ENCODE measurements around the gene IL10.
"Not testable (repeated sequence)": the region's sequence is repeated elsewhere in the genome, so short reads cannot be mapped to it uniquely, and the experiment has no call there.

Gene IL10

DNA sequence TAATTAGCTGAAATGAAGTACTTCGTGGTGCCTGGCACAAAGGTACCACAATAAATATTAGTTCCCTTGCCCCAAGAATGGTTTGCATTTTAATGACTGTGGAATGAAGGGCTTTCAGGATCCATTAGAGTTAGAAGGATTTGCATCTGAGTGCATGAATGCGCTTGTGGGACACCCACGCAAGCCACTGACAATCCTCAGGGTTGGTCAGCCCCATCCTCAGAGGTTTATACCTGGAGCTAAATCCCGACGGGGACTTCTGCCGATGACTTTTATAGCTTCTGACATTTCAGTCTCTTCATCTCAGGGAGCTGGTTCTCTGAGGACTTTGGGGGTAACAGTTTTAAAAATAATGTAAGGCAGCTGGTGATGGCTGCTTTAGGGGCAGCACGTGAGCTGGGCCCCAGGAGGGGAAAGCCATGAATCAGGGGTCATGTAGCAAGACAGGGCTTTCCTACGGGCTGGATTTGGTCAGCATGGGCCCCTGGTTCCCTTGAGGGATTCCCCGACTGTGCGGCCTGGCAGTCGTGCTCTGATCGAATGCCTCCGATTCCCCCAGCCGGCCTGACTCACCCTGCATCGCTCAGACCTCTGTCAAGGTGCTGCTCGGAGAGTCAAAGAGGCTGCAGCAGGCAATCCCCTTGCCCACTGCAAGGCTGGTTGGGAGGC, 20.8 kb upstream of the IL10 start:
- DNase-seq, result no peak

DNA sequence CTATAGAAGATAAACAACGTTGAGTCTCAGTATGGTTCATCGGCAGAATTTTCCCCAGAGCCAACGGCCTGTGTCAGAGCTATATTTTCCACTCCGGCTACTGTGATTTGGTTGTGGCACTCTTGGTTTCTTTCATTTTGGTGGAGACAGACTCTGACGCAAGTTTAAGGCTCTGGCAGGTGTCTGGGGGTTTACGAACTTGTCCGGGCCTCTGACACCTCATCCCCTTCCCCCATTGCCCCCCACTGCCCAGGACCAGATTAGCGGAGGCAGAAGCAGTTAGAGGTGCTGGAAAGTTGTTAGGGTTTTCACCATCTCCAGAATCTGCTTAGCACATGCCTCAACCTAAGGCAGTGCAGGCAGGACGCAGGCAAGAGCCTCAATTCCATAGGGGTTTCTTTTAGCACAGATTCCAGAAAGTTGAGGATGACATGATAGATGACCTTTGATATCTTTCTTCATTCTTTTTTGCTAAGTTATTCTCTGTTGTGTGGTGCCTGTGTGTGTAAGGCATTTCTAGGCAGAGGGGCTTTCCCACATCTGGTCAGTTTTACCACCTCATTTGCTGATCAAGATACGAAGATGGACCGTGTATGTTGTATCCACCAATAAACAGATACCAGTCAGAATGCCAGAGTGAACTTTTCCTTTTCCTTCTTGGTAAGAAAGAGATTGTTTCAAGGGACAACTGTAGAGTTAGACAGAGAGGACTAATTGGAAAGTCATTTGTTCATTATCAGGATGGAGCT, 18.4 kb upstream of the IL10 start:
- DNase-seq, result no peak

DNA sequence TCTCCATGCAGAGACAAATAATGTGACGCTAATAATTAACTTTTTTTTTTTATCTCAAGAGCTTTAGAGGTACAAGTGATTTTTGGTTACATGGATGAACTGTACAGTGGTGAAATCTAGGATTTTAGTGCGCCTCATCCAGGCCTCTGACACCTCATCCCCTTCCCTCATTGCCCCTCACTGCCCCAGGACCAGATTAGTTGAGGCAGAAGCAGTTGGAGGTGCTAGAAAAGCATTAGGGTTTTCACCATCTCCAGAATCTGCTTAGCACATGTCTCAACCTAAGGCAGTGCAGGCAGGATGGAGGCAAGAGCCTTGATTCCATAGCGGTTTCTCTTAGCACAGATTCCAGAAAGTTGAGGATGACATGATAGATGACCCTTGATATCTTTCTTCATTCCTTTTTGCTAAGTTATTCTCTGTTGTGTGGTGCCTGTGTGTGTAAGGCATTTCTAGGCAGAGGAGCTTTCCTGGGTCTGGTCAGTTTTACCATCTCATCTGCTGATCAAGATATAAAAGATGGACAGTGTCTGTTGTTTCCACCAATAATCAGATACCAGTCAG, 16.3 kb upstream of the IL10 start:
- no peak for DNase-seq

DNA sequence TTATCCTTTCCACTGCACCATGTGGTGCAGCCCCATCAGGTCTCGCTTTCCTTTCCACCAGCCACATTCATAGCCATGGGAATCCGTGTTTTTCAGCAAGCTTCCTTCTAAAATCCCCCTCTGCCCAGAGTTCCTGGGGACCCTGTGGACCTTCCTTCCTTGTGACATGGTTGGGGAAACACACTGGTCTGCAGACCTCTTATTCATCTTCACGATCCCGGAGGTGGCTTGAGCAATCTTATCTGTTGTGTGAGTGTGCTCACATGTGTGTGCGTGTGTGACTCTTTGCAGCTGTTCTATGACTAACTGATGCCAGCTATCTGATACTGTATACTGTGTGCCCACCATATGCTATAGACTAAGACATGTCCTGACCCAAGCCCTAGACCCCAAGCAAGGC, 15.6 kb upstream of the IL10 start:
- DNase-seq, result no peak

DNA sequence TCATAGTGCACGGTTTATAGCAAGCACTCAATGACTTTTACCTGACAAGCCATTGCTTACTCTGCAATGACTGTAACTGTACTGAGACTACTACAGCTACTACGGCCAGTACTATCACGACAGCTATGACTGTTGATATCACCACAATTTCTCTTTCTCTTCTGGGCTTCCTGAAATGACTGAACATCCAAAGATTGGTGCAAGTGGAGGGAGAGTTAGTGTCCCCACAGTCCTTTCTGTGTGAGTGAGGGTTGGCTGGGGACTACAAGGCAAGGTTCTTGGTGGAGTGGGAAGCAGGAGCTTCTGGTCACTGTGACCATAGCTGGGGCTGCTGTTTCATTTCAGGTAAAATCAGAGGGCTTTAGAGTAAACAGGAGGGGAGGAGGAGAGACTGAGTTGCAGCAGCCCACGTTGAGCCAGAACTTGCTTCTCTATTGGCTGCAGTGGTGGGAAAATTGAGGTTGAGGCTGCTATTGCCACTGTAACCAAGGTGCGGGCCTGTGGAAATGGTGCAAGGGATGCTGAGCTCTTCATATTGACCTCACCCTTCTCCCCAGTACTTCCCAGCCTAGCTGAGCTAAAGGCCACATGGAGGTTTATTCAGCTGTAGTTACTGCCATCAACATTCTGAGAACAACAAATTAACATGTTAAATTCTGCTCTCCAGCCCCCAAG, 14.1 kb upstream of the IL10 start:
- no peak for DNase-seq

DNA sequence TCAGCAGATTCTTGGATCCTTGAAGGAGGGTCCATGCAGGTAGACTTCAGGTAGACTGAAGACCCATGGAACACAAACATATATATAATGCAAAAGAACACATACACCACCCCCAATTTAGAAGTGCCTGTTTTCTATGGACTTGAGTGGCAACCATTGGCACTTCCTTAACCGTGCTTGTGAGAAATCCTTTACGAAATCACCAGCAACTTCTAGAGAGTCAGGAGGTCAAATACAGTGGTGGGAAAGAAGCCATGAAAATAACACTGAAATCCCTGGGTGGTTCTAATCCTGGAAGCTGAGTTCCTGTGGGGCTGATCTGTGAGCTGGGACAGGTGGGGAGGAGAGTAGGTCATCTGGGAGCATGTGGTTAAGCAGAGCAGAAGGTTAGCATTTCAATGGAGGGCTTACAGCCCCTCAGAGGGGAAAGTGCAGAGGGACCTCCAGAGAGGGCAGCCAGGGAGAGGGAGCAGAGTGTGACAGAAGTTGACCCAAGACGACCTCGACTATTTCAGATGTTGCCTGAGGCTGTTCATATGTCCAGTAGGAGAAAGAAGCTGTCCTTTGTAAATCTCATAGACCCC, 13.0 kb upstream of the IL10 start:
- DNase-seq, result no peak

DNA sequence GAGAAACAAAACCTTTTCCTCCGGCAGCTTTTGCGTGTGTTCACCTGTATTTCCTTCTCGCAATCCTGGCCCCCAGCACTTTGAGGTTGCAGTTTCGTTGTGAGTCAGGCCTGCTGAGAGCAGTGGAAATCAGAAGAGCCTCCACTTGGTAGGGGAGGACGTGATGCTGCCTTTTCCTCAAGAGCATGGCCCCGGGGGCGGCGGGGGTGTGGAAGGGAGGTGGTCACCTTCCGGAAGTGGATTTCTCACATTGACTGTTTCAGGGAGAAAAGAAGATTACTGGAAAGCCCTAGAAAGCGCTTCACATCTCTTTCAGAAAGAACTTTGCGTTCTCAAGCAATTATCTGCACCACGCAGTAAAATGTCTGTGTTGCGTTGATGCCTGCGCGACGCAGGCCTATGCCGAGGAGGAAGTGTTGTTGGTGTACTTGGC, 12.2 kb upstream of the IL10 start:
- DNase-seq, result no peak

DNA sequence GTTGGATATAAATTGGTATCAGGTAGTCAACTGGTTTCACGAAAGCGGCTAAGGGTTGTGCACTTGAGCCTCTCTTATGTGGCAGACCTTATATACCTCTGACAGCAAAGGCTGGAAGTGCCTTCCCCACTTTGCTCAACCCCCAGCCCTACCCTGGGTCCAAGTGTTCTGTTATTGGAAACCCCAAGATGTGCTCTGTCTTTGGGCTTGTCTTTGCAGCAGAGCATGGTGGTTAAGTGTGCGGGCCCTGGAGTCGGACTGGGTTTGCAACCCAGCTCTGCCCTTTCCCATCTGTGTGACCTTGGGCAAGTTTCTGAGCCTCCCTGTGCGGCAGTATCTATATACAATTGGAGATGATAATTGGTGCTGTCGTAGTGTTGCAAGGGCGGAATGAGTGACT, 11.2 kb upstream of the IL10 start:
- no peak for DNase-seq

DNA sequence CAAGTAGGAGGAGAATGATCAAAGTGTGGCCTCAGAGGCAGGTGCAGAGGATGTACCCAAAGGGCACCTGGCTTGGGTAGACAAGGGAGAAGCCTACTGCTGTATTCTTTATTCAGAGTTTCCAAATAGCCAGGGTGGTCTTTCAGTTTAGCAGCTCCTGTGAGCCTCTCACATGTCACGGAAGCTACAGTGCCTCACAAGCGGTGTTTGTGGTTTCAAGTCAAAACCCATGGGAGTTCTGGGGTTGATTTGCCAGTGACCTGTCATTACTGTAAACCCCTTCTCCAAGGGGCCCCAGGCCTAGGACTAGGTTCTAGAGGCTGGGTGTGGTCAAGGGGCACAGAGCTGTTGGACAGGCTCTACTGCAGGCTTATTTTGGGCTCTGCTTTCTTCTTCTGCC, 10.2 kb upstream of the IL10 start:
- DNase-seq, result no peak

DNA sequence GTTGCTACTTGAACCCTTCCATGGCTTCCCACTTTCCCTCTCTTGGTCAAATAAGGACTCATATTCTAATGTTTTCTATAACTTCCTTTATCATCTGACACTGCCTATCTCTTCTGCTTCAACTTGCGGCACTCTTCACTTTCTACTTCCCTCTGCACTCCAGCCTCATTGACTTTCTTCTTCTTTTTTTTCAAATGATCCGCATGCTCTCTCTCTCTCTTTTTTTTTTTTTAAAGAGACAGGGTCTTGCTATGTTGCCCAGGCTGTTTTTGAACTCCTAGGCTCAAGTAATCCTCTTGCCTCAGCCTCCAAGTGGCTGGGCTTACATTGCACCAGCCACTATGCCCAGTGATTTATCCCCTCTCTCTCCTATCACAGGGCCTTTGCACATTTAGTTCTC, 7.3 kb upstream of the IL10 start:
- DNase-seq, result no peak

DNA sequence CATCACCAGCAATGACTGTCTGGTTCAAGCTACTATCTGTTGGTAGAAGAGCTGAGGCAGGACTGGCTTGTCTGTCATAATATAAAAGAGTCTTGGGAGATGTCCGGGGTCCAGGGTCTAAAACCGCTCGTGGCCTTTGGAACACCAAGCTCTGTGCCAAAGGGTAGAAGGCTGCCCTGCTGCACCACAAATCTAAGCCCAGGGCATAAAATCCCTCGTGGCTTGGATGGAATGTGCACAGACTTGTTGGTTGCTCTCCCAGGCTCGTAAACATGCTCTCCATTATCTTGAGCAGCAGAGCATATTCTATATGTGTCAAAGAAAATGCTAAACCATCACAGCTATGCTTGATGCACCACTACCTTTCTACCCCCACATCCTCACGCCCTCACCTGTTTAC, 6.6 kb upstream of the IL10 start:
- not testable (repeated sequence) for DNase-seq

DNA sequence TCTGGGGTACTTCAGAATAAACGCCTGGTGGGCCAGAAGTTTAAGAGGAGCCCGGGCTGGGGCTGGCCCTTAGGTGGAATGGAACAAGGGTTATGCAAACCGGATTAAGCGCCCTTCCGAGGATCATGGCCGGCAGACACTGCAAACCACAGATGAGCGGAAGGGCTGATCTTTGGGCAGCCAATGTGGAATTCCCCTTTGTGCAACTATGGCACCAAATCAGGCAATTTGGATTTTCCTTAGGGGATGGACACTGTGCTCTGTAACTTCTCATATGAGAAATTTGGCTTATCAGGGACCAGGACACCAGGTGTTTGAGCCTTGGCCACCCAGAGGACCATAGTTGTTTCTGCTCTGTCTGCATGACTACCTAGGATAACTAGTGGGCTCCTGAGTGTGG, 5.7 kb upstream of the IL10 start:
- no peak for DNase-seq

DNA sequence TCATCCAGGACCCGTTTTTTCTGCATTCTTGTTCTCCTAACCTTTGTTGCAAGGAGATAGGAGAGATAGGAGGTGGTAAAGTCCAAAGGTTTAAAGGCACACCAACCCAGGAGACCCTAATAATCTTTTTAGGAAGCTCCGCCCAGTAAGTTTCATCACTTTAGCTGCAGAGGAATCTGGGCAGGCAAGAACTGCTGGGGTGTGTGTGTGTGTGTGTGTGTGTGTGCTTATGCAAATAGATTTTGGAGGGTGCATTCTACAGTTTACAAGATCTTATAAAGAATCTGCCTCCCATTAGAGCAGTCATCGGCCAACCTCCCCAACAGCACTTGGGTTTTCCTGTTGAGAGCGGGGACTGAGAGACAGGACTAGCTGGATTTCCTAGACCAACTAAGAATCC, 3.9 kb upstream of the IL10 start:
- DNase-seq, result no peak

DNA sequence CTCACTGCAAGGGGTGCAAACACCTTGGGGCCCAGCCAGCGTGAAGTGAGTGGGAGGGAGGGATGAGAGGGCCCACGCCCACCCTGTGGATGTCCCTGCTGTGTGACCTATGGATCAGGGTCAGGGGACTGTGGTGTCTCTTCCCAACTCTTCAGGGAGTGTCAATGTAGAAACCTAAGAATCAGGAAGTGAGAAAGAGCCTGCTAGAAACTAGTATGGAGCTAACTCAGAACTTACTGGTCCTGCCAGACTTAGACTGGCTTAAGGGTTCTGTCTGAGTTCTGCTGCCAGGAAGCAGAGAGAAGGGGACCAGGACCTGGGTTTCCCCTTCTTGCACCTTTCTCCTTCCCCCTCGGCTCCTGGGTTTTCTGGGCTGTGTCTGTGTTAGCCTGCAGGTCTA, 1.8 kb upstream of the IL10 start:
- DNase-seq, result no peak

DNA sequence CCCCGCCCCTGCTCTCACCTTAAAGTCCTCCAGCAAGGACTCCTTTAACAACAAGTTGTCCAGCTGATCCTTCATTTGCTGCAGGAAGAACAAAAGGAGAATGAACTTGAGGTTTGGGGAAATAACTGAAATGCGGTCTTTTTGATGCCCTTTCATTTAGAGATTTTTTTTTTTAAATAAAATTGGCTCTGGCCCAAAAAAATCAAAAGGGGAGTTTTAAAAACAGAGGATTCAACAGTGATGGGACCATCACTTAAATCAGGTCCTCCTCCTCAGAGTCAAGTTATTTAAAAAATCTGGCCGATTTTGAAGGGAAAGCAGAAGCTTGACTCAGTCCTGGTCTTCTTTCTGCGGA, 979 bp downstream of the IL10 start:
- DNase-seq, result no peak

DNA sequence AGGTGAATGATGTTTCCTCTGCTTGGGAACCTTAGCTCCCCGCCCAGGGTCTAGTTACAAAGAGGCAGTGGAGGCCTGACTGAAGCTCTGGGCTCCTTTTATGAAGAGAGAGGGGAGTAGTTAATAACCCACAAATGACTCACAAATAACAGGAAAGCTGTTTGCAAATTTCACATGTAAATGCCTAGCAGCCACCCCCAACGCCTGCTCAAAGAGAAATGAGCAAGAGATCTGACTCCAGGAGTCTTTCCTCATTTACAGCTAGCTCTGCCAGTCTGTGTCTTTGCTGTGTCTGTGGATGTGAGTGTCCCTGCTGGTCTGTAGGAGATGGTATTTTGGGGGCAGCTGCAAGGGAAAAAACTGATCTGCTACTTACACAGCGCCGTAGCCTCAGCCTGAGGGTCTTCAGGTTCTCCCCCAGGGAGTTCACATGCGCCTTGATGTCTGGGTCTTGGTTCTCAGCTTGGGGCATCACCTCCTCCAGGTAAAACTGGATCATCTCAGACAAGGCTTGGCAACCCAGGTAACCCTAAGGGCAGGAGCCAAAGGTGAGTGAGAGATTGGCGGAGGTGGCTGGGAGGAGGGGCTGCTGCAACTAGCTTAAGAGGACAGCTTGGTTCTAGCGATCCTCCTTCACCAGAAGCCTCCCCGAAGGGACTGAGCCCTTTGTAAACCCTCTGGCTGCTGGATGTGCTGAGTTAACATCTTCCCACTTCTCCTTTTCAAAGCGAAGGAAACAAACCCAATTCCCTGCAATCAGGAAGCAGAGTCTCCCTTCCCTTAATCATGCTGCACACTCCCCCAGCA, 1.6 kb downstream of the IL10 start, which contains the start of gene IL19:
IL19 (plus strand) TSS at position 243 of the 807 bp plus-strand sequence. CDS start 65,890 bp downstream, outside the sequence.
- peak; percentile 75 for DNase-seq

DNA sequence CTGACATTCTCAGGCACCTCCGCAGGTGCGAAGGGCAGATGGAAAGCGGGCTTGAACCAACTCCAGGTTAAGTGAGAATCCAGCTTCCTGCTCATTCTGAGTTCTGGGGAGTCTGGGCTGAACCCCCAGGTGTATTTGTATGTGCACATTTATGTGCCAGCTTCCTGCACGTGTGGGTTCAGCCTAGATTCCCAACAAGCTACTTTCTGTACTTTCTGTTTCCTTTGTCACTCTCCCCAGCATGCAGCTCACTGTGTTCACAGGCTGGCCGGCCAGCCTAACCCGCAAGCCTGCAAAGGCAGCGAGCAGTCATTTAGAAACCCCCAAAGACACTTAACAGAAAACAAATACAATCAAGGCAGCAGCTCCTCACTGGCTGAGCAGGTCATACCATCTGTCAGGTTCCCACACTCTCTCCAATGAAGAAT, 3.0 kb downstream of the IL10 start:
- no peak for DNase-seq

DNA sequence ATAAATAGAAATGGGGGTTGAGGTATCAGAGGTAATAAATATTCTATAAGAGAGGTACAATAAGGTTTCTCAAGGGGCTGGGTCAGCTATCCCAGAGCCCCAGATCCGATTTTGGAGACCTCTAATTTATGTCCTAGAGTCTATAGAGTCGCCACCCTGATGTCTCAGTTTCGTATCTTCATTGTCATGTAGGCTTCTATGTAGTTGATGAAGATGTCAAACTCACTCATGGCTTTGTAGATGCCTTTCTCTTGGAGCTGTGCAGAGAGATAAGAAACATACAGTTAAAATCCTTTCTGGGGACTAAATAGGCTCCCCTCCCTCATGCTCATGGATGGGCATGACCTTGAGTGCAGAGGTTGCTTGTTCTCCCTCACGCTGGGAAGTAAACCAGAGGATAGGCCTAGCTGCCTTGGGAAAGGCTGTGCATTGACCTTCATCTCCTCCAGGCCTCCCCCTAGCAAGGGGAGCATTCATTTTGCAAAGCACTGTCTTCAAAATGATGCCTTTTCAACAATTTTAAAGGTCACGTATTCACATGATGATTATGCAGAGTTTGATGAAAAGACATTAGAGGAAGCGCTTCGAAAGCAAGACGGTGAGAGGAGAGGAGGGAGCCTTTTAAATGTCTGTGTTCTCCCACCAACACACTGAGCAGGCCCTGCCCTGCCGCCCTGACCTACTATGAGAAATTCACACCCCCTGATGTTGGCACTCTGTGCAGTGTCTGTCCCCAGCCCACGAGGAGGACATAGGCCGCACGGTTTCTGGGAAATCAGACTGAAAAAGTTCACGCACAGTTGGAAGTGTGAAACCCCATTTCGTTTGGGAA, 3.6 kb downstream of the IL10 start:
- DNase-seq, result no peak

DNA sequence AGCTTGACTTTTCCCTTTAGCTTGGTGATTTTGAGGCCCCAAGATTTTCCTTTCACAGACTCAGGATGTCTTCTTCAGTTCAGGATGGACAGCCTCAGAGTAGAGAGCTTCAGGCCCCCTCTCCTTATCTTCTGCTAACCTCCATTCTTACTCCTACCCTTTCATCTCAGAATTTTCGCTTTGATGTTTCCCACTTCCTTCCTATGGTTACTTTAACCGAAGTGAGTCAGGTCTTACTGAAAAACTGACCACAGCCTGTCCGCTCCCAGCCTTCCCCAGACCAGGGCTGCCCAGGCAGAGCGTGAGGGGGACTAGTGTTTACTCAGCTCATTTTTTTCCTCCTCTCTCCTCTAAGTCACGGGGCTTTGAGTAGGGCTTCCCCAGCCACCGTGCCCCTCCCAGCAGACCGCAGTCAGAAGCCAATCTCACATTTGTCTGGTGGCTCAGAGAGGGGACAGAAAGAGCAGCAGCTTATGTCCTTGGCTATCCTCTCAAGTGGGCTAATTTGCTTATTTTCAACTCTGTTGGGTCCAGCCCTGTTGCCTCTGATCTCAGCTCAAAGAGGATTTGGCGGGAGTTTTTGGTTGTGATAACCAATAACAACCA, 5.9 kb downstream of the IL10 start:
- DNase-seq, result peak; percentile 91

DNA sequence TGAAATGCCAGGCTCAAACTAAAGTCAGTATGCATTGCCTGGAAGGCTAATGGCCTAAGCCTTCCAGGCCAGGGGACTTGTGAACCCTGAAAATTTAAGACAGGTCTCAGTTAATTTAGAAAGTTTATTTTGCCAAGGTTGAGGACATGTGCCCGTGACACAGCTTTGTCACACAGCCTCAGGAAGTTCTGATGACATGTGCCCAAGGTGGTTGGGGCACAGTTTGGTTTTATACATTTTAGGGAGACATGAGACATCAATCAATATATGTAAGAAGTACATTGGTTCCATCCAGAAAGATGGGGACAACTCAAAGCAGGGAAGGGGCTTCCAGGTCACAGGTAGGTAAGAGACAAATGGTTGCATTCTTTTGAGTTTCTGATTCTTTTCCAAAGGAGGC, 6.5 kb downstream of the IL10 start:
- not testable (repeated sequence) for DNase-seq

DNA sequence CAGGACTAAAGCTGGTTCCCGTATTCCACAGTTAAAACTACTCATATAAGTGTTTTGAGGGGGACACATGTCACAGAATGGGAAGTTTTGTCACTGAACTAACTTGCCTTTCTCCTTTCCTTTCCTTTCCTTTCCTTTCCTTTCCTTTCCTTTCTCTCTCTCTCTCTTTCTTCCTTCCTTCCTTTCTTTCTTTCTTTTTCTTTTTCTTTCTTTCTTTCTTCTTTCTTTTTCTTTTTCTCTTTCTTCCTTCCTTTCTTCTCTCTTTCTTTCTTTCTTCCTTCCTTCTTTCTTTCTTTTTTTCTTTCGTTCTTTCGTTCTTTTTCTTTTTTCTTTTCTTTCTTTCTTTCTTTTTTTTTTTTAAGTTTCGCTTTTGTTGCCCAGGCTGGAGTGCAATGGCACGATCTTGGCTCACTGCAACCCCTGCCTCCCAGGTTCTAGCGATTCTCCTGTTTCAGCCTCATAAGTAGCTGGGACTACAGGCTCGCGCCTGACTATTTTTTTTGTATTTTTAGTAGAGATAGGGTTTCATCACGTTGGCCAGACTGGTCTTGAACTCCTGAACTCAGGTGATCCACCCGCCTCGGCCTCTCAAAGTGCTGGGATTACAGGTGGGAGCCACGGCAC, 9.4 kb downstream of the IL10 start:
- not testable (repeated sequence) for DNase-seq
